NCI-H128 (cell line): Measurements from ENCODE around the gene GATM.

ENCODE experiments used
- DNase-seq: peaks from one replicate; lab custom pipeline; 2025; ENCODE audit not compliant: unreplicated experiment; lab: John Stamatoyannopoulos, UW

The GATM gene

GRCh38 chr15:45378149-45378912 is at the start of gene GATM:
TSS of gene GATM (minus strand) at chr15:45378544. CDS start at chr15:45378453, 91 bp downstream.
- peak; percentile 52 for DNase-seq

GRCh38 chr15:45427085-45427484 is 48.7 kb upstream of the GATM start:
- DNase-seq = no peak

- DNase-seq = no peak
These were observed 46.8 kb upstream of the GATM start for GRCh38 chr15:45425135-45425534.

- no peak for DNase-seq
These were observed 46.1 kb upstream of the GATM start for GRCh38 chr15:45424429-45424828.

GRCh38 chr15:45417303-45417950 is 39.1 kb upstream of the GATM start:
- DNase-seq = no peak

- DNase-seq = no peak
These were observed 36.0 kb upstream of the GATM start for GRCh38 chr15:45414215-45414885.

GRCh38 chr15:45409596-45409995 is 31.3 kb upstream of the GATM start:
- no peak for DNase-seq

GRCh38 chr15:45407786-45408185 is 29.4 kb upstream of the GATM start:
- DNase-seq = no peak

- no peak for DNase-seq
These were observed 24.9 kb upstream of the GATM start for GRCh38 chr15:45402955-45403877.

GRCh38 chr15:45402162-45402954 is 24.0 kb upstream of the GATM start:
- DNase-seq = peak; percentile 93

- DNase-seq = no peak
These were observed 23.4 kb upstream of the GATM start for GRCh38 chr15:45401665-45402161.

GRCh38 chr15:45399381-45400212 is 21.3 kb upstream of the GATM start:
- DNase-seq = no peak

GRCh38 chr15:45397116-45397665 is 18.8 kb upstream of the GATM start:
- DNase-seq = no peak

- no peak for DNase-seq
These were observed 17.6 kb upstream of the GATM start for GRCh38 chr15:45395943-45396342.

- DNase-seq = no peak
These were observed 16.3 kb upstream of the GATM start for GRCh38 chr15:45394681-45395080.

GRCh38 chr15:45393851-45394250 is 15.5 kb upstream of the GATM start:
- DNase-seq = no peak

- no peak for DNase-seq
These were observed 14.2 kb upstream of the GATM start for GRCh38 chr15:45392584-45392855.

- no peak for DNase-seq
These were observed 13.6 kb upstream of the GATM start for GRCh38 chr15:45391746-45392583.
